GM10248 (cell line): ENCODE measurements around the gene TPCN1.

Source experiments
- CTCF ChIA-PET: fragments of 300-600 bp; sonication (Branson Sonifier 250); formaldehyde crosslinking; extraction: SDS; loops from one replicate; lab custom pipeline; 2021; ENCODE audit warnings: antibody characterized with exemption; lab: Yijun Ruan, JAX
- POLR2A ChIA-PET: fragments of 350-650 bp; sonication (Branson Sonifier 250); formaldehyde crosslinking; extraction: SDS; loops from one replicate; lab custom pipeline; 2020; ENCODE audit warnings: antibody characterized with exemption; lab: Yijun Ruan, JAX
- DNase-seq: peaks from one replicate; pipeline ENCODE4 v3.0.0; 2012; ENCODE audit errors: extremely low spot score
- TF ChIP-seq, protein P1 (sequence below): IDR thresholded peaks from 2 replicates; pipeline ENCODE4 v1.5.1; 2012; ENCODE audit warnings: mild to moderate bottlenecking, low read depth; ENCODE audit errors: extremely low read depth, missing control alignments, control extremely low read depth

The TPCN1 gene

GRCh38 chr12:113290506-113290905 lies 69.2 kb downstream of the TPCN1 start:
- ChIA-PET CTCF (interaction anchor here (1.5 kb wide), 1 partner anchor 9 kb away, joined by 3 read pairs; no protein-coding TSS in a partner anchor), POLR2A (no interaction called here)
- no peak for DNase-seq
- TF ChIP-seq, protein P1, sequence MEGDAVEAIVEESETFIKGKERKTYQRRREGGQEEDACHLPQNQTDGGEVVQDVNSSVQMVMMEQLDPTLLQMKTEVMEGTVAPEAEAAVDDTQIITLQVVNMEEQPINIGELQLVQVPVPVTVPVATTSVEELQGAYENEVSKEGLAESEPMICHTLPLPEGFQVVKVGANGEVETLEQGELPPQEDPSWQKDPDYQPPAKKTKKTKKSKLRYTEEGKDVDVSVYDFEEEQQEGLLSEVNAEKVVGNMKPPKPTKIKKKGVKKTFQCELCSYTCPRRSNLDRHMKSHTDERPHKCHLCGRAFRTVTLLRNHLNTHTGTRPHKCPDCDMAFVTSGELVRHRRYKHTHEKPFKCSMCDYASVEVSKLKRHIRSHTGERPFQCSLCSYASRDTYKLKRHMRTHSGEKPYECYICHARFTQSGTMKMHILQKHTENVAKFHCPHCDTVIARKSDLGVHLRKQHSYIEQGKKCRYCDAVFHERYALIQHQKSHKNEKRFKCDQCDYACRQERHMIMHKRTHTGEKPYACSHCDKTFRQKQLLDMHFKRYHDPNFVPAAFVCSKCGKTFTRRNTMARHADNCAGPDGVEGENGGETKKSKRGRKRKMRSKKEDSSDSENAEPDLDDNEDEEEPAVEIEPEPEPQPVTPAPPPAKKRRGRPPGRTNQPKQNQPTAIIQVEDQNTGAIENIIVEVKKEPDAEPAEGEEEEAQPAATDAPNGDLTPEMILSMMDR: no peak

GRCh38 chr12:113291586-113291985 lies 70.3 kb downstream of the TPCN1 start:
- TF ChIP-seq, protein P1: no peak
- CTCF ChIA-PET: interaction anchor here (1.5 kb wide), 1 partner anchor 10 kb away, joined by 3 read pairs; no protein-coding TSS in a partner anchor
- POLR2A ChIA-PET: no interaction called here
- DNase-seq: no peak

DNA sequence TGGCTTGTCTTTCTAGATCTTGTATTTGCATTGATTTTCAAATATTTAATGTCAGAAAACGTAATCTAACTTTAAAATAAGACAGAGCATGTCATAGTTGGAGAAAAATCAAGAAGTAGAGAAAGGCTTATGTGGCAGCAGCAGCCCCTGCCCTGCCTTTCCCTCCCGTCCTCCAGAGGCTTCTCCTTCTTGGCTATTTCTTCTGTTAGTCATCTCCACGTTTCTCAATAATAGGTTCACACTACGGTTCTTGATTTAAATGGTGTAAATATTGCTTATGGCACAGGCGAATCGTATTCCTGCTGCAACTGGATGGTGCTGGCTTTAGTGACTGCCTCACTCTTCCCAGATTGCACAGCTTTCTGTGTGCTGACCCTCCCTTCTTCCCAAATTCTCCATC lies 70.8 kb downstream of the TPCN1 start:
- DNase-seq: no peak
- ChIA-PET POLR2A (no interaction called here), CTCF (no interaction called here)
- TF ChIP-seq, protein P1: no peak

DNA sequence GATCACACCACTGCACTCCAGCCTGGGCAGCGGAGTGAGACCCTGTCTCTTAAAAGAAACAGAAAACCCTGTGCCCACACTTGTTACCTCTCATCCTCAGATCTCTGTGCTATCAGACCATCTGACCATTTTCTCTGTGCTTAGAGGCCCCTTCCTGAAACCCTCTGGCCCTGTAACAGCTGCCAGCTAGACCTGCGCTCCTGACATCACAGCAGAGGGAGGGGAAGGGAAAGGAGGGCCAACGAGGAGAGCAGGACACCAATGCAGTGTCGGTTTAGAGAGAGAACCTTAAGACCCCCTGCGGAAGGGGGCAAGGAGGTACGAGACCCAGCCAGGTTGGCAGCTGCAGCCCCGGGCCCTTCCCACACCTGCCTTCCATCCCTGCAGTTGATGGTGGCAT lies 71.3 kb downstream of the TPCN1 start:
- TF ChIP-seq, protein P1: no peak
- ChIA-PET POLR2A (no interaction called here), CTCF (no interaction called here)
- no peak for DNase-seq

DNA sequence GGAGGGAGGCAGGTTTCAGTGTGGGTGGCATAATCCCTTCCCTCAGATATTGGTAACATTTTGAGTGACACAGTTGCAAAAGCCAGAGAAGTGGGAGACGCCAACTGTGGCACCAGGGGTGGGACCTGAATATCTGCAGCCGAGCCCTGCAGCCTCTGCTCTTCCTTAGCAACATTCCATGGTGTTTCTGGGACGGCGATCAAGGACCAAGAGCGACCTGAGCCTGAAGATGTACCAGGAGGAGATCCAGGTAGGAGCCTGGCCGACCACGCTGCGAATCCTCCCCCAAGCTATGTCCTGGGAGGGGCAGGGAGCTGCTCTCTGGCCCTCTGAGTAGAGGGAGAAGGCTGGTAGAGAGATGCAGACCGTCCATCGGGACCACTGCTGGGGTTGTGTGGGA lies 71.8 kb downstream of the TPCN1 start:
- no peak for DNase-seq
- ChIA-PET CTCF (no interaction called here), POLR2A (no interaction called here)
- TF ChIP-seq, protein P1: no peak

DNA sequence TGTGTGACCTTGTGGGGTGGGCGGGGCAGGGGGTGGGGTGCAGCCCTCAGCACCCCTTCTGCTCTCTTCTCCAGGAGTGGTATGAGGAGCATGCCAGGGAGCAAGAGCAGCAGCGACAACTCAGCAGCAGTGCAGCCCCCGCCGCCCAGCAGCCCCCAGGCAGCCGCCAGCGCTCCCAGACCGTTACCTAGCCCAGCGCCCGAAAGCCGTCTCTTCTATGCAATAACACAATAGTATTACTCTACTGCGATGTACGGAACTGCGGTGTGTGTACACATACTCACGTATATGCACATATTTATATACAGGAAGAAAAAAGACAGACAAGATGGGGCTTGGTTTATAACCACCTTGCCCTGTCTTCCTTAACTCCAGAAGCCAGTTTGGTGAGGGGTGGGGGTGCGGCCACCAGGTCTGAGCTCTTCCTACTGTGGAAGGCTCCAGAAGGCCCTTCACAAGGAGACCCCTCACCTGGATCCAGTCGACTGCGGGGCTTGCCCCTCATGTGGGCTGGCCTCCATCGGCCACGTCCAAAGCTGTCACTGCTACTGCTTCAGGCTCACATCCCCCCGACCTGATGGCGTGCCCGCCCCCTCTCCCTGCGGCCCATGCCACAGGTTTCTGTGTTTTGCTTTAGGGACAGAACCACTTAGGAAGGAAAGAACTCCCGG lies 74.8 kb downstream of the TPCN1 start:
- TF ChIP-seq, protein P1: no peak
- ChIA-PET CTCF (interaction anchor here (1.3 kb wide), 1 partner anchor 12 kb away, joined by 4 read pairs; no protein-coding TSS in a partner anchor), POLR2A (interaction anchor here (0.7 kb wide), 1 partner anchor 133 kb away, joined by 6 read pairs; no protein-coding TSS in a partner anchor)
- DNase-seq: no peak
